ENCODE results near the gene DIRAS1. TPM values are rescaled to one million over a fixed set of nuclear protein-coding genes. Genes with fewer than 3 reads are reported as not detected.

DIRAS1 gene
- total and polyA plus RNA-seq, 2 donors (not counting 3 experiments of a cell fraction or from before 2014, with no cell fraction given), result 0.09 to 0.17 TPM

GRCh38 chr19:2723345-2723715 lies 2.2 kb upstream of the DIRAS1 start:
- no peaks in the 10 kb centered on the region for H3K9me1 ChIP-seq (replicated peaks; ENCODE audit: control insufficient read depth, extremely low read depth, insufficient read depth, low read length)
- TF ChIP-seq EZH2 (IDR thresholded peaks at IDR 0.05; ENCODE audit: borderline replicate concordance, low read depth, low read length, severe bottlenecking) (no peak), MYC (IDR thresholded peaks at IDR 0.05; ENCODE audit: low read depth, low read length) (no peak), POLR2AphosphoS5 (IDR thresholded peaks at IDR 0.05; ENCODE audit: insufficient read depth, low read depth, low read length) (no peak), GATA2 (IDR thresholded peaks at IDR 0.05; ENCODE audit: insufficient read depth, insufficient read length, low read depth, low read length) (no peak), CTCF (IDR thresholded peaks at IDR 0.05; ENCODE audit: extremely low read depth in 1 of 2, insufficient read depth in 1 of 2, low read depth in 1 of 2, low read length in 2 of 2) (no peak), FOS (IDR thresholded peaks at IDR 0.05; ENCODE audit: borderline replicate concordance, insufficient read depth, low read length) (no peak), JUN (IDR thresholded peaks at IDR 0.05; ENCODE audit: borderline replicate concordance, insufficient read depth, insufficient read length, low read depth) (no peak), MAX (IDR thresholded peaks at IDR 0.05; ENCODE audit: insufficient read depth, insufficient read length) (no peak), POLR2A (IDR thresholded peaks at IDR 0.05; ENCODE audit: low read depth, low read length) (no peak)
- ChIA-PET CTCF (no interaction called here), POLR2A (no interaction called here)
- H3K27ac ChIP-seq (ENCODE audit: insufficient read depth, low read depth, low read length), result no peak overlapping the region
- no peaks in the 10 kb centered on the region for H3K79me2 ChIP-seq (ENCODE audit: control insufficient read depth, insufficient read depth, low read length)
- dilution Hi-C loops (cut with MboI; ENCODE audit: extremely low pct_ligation_motif_present, low sequenced_read_pairs) (no loop called here), intact Hi-C loops (cut with micrococcal nuclease) (no loop called here)
- no TSS peak for BruUV-seq (replicated peaks)
- peaks cover 15 to 26% of the 10 kb centered on the region in 2 experiments for H3K27me3 ChIP-seq (ENCODE audit: control insufficient read depth in 2 of 2, insufficient read depth in 2 of 2, low read length in 2 of 2)
- H3K9me3 ChIP-seq (replicated peaks; ENCODE audit: control insufficient read depth, insufficient read depth, low read length), result no peaks in the 10 kb centered on the region
- H2AFZ ChIP-seq (ENCODE audit: low read depth, low read length), result no peak overlapping the region
- no peaks in the 10 kb centered on the region for H3K36me3 ChIP-seq (ENCODE audit: control insufficient read depth in 2 of 2, extremely low read depth in 1 of 2, insufficient read depth in 2 of 2, low read length in 2 of 2)
- no peak overlapping the region for H3K4me2 ChIP-seq (ENCODE audit: insufficient read depth, low read length)
- H4K20me1 ChIP-seq (replicated peaks; ENCODE audit: control insufficient read depth, extremely low read depth, insufficient read depth, low read length), result no peaks in the 10 kb centered on the region
- no peak for DNase-seq (ENCODE audit: low read depth, low spot score)
- H3K9ac ChIP-seq (replicated peaks; ENCODE audit: extremely low read depth, insufficient read depth, low read length), result no peak overlapping the region
- H3K4me1 ChIP-seq (ENCODE audit: control insufficient read depth, extremely low read depth, insufficient read depth, low read length), result no peaks in the 10 kb centered on the region
- no peak overlapping the region for H3K4me3 ChIP-seq (replicated peaks in 1 of 3; ENCODE audit: insufficient read depth in 1 of 3, low read depth in 1 of 3, low read length in 3 of 3)
- no peak for FAIRE-seq
